Measurements from ENCODE around the gene GPAT2.
"Not testable (repeated sequence)": the region's sequence is repeated elsewhere in the genome, so short reads cannot be mapped to it uniquely, and the experiment has no call there.

The GPAT2 gene

GRCh38 chr2:96065381-96065930 is 30.7 kb upstream of the GPAT2 start:
- DNase-seq (ENCODE audit: low read depth): no peak

GRCh38 chr2:96064760-96065159 is 30.0 kb upstream of the GPAT2 start:
- DNase-seq (ENCODE audit: low read depth): not testable (repeated sequence)

GRCh38 chr2:96064047-96064675 is 29.4 kb upstream of the GPAT2 start:
- not testable (repeated sequence) for DNase-seq (ENCODE audit: low read depth)

GRCh38 chr2:96063116-96063899 is 28.6 kb upstream of the GPAT2 start:
- peak; percentile 57 for DNase-seq (ENCODE audit: low read depth)

GRCh38 chr2:96062483-96062882 is 27.8 kb upstream of the GPAT2 start:
- DNase-seq (ENCODE audit: low read depth): not testable (repeated sequence)

GRCh38 chr2:96061901-96062300 is 27.2 kb upstream of the GPAT2 start:
- DNase-seq (ENCODE audit: low read depth): not testable (repeated sequence)

GRCh38 chr2:96061197-96061817 is 26.6 kb upstream of the GPAT2 start:
- DNase-seq (ENCODE audit: low read depth): not testable (repeated sequence)

- not testable (repeated sequence) for DNase-seq (ENCODE audit: low read depth)
Observed at GRCh38 chr2:96060325-96060724, 25.6 kb upstream of the GPAT2 start.

GRCh38 chr2:96059443-96059842 is 24.7 kb upstream of the GPAT2 start:
- not testable (repeated sequence) for DNase-seq (ENCODE audit: low read depth)

GRCh38 chr2:96055830-96056229 is 21.1 kb upstream of the GPAT2 start:
- DNase-seq (ENCODE audit: low read depth): not testable (repeated sequence)

GRCh38 chr2:96054537-96054936 is 19.8 kb upstream of the GPAT2 start:
- not testable (repeated sequence) for DNase-seq (ENCODE audit: low read depth)

GRCh38 chr2:96053385-96053784 is 18.7 kb upstream of the GPAT2 start:
- DNase-seq (ENCODE audit: low read depth): not testable (repeated sequence)

GRCh38 chr2:96052632-96053031 is 17.9 kb upstream of the GPAT2 start:
- not testable (repeated sequence) for DNase-seq (ENCODE audit: low read depth)

GRCh38 chr2:96049917-96050262 is 15.2 kb upstream of the GPAT2 start:
- DNase-seq (ENCODE audit: low read depth): not testable (repeated sequence)

GRCh38 chr2:96049049-96049916 is 14.6 kb upstream of the GPAT2 start:
- not testable (repeated sequence) for DNase-seq (ENCODE audit: low read depth)

- DNase-seq (ENCODE audit: low read depth): not testable (repeated sequence)
Observed at GRCh38 chr2:96035554-96035953, 838 bp upstream of the GPAT2 start.

- not testable (repeated sequence) for DNase-seq (ENCODE audit: low read depth)
Observed at GRCh38 chr2:96033997-96034396, 719 bp downstream of the GPAT2 start.

- DNase-seq (ENCODE audit: low read depth): not testable (repeated sequence)
Observed at GRCh38 chr2:96027725-96028325, 6.9 kb downstream of the GPAT2 start.

GRCh38 chr2:96025755-96026154 is 9.0 kb downstream of the GPAT2 start:
- not testable (repeated sequence) for DNase-seq (ENCODE audit: low read depth)

GRCh38 chr2:96025194-96025492 is 9.6 kb downstream of the GPAT2 start:
- no peak for DNase-seq (ENCODE audit: low read depth)

All from fibroblast of gingiva (primary cell).